Stimulated activated CD4-positive, alpha-beta T cell treated with anti-CD3 and anti-CD28 coated beads, Interleukin-1b, Interleukin-23, amount 100 ng/mL, for 1 hour (primary cell): ENCODE data around the gene IL17REL.
A peak's percentile ranks its signal among the peaks of the same experiment; 100 is the strongest.

Experiments
- DNase-seq, 2 donors: peaks; one replicate each; pipeline ENCODE4 v3.0.0-alpha.2; 2020; ENCODE audit warnings: low read depth in 2 of 2

Gene IL17REL

DNA sequence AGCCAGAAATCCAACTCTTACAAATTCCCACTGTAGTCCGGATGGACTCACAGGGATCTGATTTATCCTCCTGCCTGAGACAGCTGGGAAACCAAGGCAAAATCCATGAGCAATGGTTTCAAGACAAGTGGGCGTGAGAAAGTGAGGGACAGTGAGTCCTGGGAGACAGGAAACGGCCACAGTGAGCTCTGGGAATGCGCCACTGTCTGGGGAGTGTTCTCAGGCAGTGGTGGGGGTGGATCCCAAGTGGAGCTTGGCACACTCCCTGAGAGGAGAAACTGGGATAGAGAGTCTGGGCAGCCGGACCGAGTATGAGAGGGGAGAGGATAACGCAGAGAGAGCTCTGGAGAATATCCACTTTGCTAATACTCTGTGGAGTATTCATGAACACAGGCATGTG lies 9.8 kb downstream of the IL17REL start:
- DNase-seq: no peak

DNA sequence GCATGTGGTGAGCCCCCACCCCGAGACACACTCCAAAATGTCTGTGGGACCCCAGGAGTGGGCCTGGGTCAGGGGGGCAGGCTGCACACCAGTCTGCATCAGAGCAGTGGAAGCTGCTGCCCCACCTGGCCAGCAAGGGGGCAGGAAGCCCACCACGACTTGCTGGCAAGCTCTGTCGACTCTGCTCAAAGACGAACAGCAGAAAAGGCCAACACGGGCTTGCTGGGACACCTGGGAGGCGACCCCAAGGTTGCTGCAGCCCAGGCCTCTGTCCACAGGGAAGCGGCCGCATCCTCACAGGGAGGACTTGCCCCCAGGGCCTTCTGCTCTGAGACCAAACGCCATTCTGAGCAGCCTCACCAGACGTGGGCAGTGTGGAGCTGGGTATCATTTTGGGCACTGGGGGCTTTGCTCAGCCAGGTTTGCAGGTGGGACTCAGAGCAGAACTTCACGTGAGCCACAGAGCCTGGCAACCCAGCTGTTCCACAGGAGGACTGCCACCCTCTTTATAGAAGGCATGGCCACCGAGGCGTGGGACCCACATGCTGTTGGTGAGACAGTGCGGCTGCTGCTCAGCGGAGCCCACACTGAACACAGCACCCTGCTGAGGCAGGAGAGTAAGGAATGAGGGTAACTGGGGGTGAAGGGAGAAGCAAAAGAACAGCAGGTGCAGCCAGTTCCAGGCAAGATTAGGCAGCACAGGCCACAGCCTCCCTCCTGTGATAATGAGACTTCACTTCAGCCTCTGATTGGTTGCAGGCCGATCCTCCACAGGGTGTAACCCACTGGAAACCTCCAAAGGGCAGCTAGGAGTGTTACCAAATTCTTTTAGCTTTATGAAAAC lies 11.0 kb downstream of the IL17REL start:
- DNase-seq: no peak

DNA sequence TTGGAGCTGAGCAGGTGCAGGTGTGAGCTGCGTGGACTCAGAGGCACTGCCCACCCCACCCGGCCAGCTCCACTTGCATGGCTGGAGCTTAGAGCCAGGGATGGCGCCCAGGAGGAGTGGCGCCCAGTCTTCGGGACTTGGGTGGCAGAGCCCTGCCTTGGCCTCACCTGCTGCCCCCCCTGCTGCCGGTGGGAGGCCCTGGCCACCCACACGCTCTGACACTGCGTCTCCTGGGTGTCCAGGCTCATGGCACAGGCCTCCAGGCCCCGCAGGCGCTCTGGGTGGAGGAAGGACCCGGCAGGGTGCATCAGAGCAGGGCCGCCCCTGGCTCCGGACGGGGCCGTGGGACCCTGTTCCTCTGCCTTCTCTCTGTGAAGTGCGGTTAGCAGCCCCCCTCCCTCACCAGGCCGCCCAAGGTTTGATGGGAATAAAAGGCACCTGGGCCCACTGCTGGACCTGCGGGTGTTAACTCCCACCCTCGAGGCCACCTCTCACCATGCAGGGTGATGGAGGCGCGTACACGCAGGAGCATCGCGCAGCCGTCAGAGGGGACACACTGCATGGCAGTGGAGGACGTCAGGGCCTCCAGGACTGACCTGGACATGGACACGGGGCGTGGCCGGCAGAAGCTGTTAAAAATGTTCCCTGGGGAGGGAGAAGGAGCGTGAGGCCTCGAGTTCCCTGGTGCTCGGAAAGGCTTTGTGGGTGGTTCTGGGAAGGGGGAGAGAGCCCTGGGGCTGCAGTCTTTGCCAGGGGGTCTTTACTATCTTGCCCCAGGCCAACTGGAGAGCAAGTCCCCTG lies 11.8 kb downstream of the IL17REL start:
- no peak for DNase-seq

DNA sequence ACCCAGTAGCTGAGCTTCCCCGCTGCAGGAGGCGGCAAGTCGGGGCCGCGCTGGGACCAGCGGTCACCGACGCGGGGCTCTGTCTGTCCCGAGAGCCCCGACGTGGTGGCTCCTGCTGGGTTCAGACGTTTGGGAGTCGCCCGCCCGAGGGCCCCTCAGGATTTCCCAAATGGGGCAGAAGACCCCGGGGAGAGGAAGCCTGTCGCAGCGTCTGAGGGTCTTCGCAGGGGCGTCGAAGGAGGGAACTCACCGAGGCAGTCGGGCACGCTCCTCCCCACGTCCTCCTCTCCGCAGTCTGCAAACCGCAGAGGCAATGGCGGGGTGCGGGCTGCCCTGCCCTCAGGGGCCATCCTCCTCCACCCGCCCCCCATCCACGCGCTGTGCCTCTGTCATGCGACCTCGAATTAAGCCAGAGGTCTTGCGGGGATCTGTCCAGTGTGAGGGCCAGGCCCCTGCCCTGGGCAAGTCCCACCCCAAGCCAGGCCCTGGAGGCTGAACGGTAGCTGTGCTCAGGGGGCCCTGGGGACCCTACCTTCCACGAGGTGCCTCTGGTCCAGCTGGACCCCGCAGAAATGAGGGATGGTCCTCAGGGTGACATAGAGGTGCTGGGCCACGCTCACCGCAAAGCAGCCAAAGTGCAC lies 12.5 kb downstream of the IL17REL start:
- no peak for DNase-seq

DNA sequence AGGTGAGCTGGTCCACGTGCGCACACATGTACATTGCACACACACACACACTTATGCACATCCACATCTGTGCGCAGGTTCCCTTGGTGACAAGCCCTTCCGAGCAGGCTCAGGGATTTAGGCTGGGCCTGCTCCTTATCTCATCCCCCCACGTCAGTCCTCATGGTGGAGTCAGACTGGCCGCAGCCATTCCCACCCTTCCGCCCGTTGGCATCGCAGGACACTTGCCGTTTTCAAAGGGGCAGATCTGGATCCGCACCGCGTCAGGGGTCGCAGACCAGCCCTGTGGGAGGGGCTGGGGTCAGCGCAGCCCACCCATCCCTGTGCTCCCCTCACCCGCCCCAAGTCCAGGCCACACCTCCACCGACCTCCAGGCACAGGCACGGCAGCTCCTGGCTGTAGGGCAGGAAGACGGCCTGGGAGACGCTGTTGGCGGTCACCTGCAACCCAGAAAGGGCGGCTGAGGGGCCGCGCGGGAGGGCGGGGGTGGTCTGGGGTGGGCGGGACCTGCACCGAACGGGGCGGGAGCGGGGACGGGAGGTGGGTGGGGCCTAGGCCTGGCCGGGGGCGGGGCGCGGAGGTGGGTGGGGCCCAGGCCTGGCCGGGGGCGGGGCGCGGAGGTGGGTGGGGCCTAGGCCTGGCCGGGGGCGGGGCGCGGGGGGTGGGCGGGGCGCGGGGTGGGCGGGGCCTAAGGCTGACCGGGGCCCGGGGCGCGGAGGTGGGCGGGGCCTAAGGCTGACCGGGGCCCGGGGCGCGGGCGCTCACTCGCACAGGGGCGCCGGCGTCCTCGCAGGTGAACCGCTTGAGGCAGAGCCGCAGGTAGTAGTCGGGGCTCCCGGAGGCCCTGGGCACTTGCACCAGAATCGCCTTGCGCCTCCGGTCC lies 13.3 kb downstream of the IL17REL start:
- DNase-seq: no peak

DNA sequence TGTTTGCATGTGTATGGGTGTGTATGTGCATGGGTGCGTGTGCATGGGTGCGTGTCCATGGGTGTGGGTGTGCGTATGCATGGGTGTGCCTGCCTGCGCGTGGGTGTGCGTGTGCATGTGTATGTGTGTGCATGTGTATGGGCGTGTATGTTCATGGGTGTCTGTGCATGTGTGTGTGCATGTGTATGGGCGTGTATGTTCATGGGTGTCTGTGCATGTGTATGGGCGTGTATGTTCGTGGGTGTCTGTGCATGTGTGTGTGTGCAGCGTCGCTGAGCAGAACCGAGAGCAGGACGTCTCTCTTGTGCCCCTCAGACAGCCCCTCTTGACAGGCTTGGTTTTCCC lies 13.9 kb downstream of the IL17REL start:
- DNase-seq: no peak

DNA sequence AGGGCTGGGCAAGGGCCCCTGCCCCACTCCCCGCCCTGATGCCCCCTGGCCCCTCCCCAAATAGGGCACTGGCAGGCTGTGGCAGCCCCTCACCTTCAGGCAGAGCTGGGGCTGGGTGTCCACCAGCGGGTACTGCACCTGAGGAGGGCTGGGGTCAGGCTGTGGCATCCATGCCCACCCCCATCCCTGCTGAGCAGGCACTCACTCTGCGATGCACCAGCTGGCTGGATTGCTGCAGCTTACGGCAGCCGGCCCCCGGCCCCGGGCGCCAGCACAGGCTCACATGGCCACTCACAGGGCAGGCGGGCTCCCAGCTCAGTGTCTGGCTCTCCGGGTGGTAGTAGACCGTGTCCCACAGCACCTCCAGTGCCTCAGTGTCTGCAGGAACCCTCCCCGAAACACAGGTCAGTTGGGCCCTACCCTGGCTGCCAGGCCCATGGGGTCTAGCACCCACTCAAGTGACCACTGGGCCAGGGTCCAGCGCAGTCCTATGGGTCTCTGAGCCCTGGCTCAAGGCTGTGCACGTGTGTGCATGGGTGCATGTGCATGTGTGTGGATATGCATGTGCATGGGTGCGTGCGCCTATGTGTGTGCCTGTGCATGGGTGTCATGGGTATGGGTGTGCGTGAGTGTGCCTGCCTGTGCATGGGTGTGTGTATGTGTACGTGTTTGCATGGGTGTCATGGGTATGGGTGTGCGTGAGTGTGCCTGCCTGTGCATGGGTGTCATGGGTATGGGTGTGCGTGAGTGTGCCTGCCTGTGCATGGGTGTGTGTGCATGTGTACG lies 14.4 kb downstream of the IL17REL start:
- DNase-seq: no peak

DNA sequence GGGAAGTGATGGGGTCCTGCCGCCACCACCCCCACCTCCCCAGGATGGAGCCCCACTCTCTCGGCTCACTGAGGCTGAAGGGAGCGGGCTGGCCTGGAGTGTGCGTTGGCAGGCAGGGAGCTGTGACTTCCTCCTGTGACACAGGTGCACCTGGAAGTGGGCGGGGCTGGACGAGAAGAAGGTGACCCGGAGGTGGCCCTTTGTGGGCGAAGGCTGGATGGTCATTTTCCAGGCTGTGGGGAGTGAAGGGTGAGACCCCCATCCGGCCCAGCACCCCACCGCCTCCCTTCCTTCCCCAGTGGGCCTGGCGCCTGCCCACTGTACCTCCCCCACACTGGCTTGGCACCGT lies 15.3 kb downstream of the IL17REL start:
- DNase-seq: no peak

DNA sequence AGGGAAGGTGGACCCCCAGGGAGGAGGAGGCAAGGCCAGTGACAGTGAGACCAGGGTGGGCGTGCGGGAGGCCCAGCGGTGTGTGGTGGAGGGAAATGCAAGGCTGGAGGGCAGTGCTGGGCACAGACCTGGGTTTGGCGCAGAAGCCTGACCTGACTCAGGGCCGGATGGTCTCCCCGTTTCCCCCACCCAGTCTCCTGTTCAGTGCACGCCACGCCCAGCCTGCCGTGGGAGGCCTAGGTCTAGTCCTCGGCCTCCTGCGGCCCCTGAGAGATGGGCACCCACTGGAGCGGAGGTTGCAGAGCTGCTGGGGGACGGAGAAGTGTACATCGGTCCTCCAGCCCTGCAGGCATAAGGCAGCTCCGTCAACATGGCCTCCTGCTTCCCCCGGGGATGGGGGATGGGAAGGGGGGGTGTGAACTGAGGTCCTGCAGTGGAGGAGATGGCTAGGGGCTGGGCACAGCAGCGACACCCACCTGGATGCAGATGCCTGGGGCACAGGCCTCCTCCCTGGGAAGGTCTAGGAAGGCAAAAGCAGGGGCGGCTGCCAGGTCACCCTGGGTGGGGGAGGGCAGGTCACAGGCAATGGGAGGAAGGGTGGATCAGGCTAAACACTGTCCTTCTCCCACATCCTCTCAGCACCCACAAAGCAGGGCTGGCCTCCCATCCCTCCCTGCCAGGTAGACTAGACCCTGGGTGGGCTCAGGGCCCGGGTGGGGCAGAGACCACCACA lies 15.9 kb downstream of the IL17REL start:
- DNase-seq: no peak

DNA sequence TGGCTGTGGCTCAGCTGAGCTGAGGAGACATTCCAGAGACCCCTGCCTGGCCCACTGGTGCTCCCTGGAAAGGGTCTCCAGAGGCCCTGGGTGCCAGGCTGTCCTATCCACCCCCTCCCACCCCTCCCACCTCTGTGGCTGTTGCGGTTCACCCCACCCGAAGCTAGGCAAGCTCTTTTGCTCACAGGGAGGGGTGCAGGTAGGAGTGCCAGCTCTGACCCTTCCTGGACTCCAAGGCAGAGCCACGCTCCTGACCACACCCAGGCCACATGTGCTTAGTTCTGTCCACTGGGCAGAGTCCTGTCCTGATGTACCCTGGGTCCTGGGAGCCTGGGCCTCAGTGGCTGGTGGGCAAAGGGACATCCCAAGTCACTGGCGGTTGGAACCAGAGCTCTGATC lies 16.4 kb downstream of the IL17REL start:
- DNase-seq: no peak

DNA sequence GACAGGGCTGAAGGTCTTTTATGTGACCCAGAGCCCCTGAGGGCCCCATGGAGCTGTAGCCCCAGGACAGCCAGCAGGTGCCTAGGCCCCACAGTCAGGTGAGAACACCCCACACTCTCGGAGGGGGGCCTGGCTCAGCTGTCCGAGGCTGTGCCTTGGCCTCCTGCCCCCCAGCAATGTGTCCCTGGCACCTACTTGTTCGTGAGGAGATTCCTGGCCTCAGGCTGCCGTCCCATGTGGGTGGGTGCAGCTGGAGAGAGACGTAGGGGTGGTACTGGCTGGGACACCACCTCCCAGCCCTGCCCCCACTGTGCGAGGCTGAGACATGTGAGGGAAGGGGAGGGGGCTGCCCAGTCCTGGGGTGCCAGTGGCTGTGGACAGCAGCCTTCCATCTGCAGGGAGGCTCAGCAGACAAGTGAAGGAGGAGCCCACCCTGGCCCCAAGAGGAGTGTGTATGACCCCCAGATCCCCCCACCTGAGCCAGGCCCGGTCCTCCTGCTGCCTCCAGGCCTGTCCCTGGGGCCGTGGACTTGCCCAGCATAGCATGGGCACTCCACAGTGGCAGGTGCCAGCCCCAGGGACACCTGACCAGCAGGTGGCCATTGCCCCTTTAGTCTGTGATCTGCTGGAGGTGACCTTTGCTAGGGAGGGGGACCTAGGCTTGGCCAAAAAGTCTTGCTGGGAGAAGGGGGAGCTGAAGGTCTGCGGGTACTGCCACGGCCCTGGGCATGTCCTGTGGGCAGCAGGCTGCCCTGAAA lies 17.0 kb downstream of the IL17REL start:
- DNase-seq: no peak

DNA sequence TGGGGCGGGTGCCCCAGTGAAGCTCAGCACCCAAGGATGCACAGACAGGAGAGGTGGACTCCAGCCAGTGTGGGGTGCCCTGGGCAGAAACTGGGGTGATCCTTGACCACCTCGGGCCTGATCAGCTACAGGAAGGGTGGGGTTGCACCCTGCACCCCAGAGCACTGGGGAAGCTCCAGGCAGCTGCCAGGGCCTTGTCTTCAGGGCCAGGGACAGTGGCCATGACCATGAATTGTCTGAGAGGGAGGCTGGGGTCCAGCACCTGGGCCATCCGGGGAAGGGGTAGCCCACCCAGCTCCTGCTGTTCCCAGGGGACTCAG lies 17.6 kb downstream of the IL17REL start:
- no peak for DNase-seq

DNA sequence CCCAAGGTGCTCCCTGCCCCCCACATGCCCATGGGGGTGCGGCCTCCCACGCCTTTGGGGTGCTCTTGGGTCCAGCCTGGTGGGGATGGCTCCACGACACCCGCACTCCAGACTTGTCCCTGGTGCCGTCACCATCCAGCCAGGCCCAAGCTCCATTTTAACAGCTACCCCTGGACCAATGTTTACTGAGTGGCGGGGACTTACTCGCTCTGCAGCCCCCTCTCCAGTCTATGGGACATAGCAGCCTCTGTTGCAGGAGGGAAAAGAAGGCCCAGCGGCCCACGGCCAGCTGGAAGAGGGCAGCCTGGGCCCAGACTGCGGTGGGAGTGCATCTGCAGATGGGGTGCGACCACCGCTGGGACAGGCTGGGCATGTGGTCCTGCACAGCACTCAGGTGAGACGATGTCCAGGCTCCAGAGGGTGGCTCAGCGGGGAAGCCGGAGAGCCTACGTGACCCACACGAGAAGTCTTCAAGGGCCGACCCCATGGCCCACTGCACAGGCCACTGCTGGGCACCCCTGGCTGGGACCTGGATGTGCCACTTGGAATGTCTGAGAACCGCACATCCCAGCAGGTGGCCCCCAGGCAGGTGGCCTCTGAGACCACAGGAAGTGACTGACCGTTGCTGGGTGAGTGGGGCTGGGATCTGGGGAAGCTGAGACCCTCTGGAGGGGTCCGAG lies 18.1 kb downstream of the IL17REL start:
- DNase-seq: no peak

DNA sequence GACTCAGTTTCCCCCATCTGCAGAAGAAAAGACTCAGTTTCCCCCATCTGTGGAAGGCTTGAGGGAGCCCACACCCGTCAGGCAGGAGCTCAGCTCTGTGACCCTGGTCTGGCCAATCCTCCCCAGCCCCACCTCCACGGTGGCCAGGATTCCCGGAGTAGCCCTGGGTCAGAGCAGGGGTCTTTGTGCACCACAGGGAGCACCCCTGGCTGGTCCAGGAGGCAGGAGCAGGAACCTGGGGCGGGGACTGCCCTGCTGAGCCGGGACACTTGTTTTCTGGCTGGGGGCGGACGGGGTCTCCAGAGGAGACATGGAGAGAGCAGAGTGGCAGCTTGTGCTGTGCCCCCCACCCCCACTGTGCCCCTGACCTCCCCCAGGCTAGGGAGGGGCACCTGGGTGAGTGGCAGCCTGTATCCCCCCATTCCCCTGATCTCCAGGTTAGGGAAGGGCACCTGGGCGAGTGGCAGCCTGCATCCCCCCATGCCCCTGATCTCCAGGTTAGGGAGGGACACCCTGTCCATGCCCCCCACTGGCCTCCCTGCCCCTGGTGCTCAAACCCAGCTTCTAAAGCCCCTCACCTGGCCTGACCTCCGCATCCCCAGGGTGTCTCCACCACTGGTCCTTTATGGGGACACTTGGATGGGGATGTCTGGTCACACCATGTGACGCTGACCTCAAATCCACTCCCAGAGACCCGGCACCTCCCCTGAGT lies 18.8 kb downstream of the IL17REL start:
- no peak for DNase-seq

DNA sequence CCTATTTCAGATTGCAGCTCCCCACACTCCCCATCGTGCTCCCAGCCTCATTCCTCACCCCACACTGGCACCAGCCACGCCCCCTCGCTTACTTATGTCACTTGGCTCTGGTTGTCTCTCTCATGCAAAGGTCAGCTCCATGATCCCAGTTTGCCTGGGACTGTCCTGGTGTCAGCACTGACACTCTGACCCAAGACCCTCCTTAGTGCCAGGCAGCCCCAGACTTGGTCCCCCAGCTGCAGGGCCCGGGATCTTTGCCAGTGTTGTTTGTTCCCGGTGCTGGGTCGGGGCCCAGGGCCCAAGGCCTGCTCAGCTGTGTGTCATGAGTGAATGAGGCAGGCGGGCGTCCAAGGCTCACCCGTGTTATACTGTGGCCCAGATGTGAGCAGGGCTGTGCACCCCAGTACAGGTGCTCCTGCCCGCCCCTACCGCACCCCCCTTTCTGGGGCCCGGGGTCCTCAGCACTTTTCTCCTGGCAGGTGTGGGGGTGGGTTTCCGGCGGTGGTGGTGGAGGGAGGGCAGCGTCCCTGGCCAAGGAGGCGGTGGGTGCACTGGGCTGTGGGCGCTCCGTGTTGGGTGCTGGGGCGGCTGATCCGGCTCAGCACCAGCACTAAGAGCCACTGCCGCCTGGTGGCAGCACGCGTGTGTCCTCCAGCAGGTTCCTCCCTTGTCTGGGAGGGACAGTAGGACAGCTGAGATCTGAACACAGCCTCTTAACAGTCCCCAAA lies 19.5 kb downstream of the IL17REL start:
- peak in 1 of 2 donors; percentile 50 for DNase-seq

DNA sequence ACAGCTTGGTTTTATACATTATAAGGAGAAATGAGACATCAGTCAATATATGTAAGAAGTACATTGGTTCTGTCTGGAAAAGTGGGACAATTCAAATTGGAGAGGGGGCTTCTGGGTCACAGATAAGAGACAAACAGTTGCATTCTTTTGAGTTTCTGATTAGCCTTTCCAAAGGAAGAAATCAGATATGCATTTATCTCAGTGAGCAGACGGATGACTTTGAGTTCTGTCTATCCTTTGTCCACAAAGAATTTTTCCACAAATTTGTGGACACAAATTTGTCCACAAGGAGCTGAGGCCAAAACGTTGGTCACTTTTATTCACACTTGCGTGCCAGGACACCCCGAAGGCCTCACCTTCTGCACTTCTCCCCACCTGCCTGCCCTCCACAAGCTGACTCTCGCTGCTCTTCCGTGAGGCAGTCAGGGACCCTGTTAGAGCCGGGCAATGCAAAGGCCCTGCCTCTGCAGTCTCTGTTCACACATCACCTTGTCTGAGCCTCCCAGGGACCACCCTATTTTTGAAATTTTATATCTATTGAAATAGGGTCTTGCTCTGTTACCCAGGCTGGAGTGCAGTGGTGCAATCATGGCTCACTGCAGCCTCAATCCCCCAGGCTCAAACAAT lies 20.5 kb downstream of the IL17REL start:
- DNase-seq: no peak

DNA sequence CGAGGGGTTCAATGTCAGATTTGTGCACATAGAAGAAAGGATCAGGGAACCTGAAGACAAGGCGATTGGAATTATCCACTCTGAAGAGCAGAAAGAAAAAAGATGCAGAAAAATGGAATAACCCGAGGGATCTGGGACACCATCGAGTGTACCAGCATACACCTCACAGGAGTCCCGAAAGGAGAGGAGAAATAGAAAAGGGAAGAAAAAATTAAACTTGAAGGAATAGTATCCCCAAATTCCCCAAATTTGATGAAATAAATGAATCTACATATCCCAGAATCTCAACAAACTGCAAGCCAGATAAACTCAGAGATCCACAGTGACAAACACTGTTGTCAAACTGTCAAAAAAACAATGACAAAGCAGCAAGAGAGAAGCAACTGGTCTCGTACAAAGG lies 21.4 kb downstream of the IL17REL start:
- no peak for DNase-seq
